Adrenal gland (tissue), 12 donors: ENCODE measurements around the gene NFKBIB. TPM values are rescaled to one million over a fixed set of nuclear protein-coding genes. Genes with fewer than 3 reads are reported as not detected.

Experiments
- DNase-seq, 7 donors: peaks; one replicate each; pipeline ENCODE4 v3.0.0-alpha.2; 2019 to 2020
- H3K27ac ChIP-seq, 5 donors: fragments of 200-600 bp; sonication (generic) in 4 of 5; 1 replicate in 3 of 5; 2 replicates in 2 of 5; pipeline versions ENCODE4 v1.5.1 to v1.8.0; 2016 to 2020; ENCODE audit warnings: mild to moderate bottlenecking in 1 of 5
- H3K27me3 ChIP-seq: fragments of 200-600 bp; 2 replicates; pipeline ENCODE4 v1.8.0; 2021
- H3K36me3 ChIP-seq, 2 donors: fragments of 200-600 bp; replicated peaks in 1 of 2; 1 replicate in 1 of 2; 2 replicates in 1 of 2; pipeline versions ENCODE4 v1.5.1 to v1.8.0; 2018 to 2022
- H3K4me1 ChIP-seq, 2 donors: fragments of 200-600 bp; replicated peaks in 1 of 2; 1 replicate in 1 of 2; 2 replicates in 1 of 2; pipeline versions ENCODE4 v1.5.1 to v1.8.0; 2018 to 2021
- H3K4me3 ChIP-seq, 4 donors: fragments of 200-600 bp; sonication (generic) in 3 of 4; one replicate each; pipeline ENCODE4 v1.5.1; 2016 to 2018
- H3K9me3 ChIP-seq, 3 donors: fragments of 200-600 bp; sonication (generic) in 1 of 3; replicated peaks in 1 of 3; 1 replicate in 2 of 3; 2 replicates in 1 of 3; pipeline versions ENCODE4 v1.5.1 to v1.8.0; 2016 to 2021
- CTCF ChIP-seq, 6 experiments: fragments of 450-650 bp in 4 of 6; fragments of 200-600 bp in 2 of 6; sonication (generic) in 1 of 6; IDR thresholded peaks; 1 replicate in 5 of 6; 2 replicates in 1 of 6; pipeline versions ENCODE4 v1.5.1 to v1.8.0; 2016 to 2021; ENCODE audit warnings: antibody characterized with exemption in 6 of 6, mild to moderate bottlenecking in 2 of 6, moderate library complexity in 1 of 6
- POLR2A ChIP-seq, 2 donors: fragments of 450-650 bp; IDR thresholded peaks; one replicate each; pipeline ENCODE4 v1.6.1; 2017; ENCODE audit warnings: antibody characterized with exemption in 2 of 2, mild to moderate bottlenecking in 2 of 2, moderate library complexity in 1 of 2
- WGBS, 4 donors: extraction: QIAGEN DNeasy Blood & Tissue Kit in 2 of 4; methylation state at CpG; one replicate each; pipeline versions ENCODE4 v1.1.5 to v1.1.7; 2013 to 2017; 5-methylcytosine and 5-hydroxymethylcytosine counted together
- intact Hi-C, 2 donors: fragments of 100-400 bp; cut with DNase I; formaldehyde crosslinking; loops; one replicate each; pipeline versions ENCODE4 v1.14.1 to v1.15.0; 2022 to 2023
- polyA plus RNA-seq, 3 donors: library from polyadenylated mRNA; stranded (reverse); fragments of 200-250 nt in 2 of 3; fragments of 350-450 nt in 1 of 3; fragmentation: Illumina TruSeq in 1 of 3; extraction: RNeasy Lipid Tissue Mini Kit (QIAGEN cat#74804) in 1 of 3; gene quantifications; one replicate each; pipeline ENCODE4 v1.2.3, GENCODE V29; 2013 to 2014
- total RNA-seq, 9 donors: library from RNA; depleted of rRNA in 4 of 9; stranded (reverse); fragments of >200 nt in 4 of 9; fragments of 120-200 nt in 1 of 9; fragmentation: NEBNext Ultra II Directional in 1 of 9; extraction: Animal tissue kit (Norgen Biotek cat#: 25700) in 1 of 9; gene quantifications; one replicate each; pipeline versions ENCODE4 v1.1.0 to v1.2.4, GENCODE V29; 2013 to 2023
- donor health status: healthy with polysubstance abuse.
- donor health status: Bipolar disorder and iron deficiency.
- donor health status: DM: yes; HTN: yes; CAD: no.
- donor health status: DM: no; HTN: no; CAD: no.
- donor health status: DM: no; HTN: no; CAD: no.
- donor health status: DM: yes; HTN: yes; CAD: no.

The NFKBIB gene
- total and polyA plus RNA-seq, 12 donors = 12.4 to 73.0 (median 31.7) TPM

- TF ChIP-seq POLR2A (IDR thresholded peaks at IDR 0.05) (no peak), CTCF (IDR thresholded peaks at IDR 0.05) (no peak)
- intact Hi-C loops = loop anchor here in 1 of 2 donors (10.0 kb wide), 1 partner anchor 177 kb away; the partner anchor contains the start of gene CAPN12
- no peaks in the 10 kb centered on the region for H3K9me3 ChIP-seq
- no peak overlapping the region for H3K27ac ChIP-seq
- H3K4me3 ChIP-seq = no peak overlapping the region
- H3K36me3 ChIP-seq = peaks cover 0 to 39% of the 10 kb centered on the region in 2 donors
- no peak for DNase-seq
- peaks cover 0 to 3% of the 10 kb centered on the region in 2 donors for H3K4me1 ChIP-seq
- WGBS, 4 donors = 85 to 96% (median 93%) methylated on average over 7 to 20 of the region's 20 CpGs
- H3K27me3 ChIP-seq = no peaks in the 10 kb centered on the region
These were observed 21.9 kb downstream of the NFKBIB start for GRCh38 chr19:38921420-38922274.

GRCh38 chr19:38922482-38922881 lies 22.7 kb downstream of the NFKBIB start:
- Histone ChIP-seq H3K4me1 (peaks cover 0 to 3% of the 10 kb centered on the region in 2 donors), H3K4me3 (no peak overlapping the region), H3K36me3 (peaks cover 0 to 39% of the 10 kb centered on the region in 2 donors), H3K27ac (no peak overlapping the region), H3K9me3 (no peaks in the 10 kb centered on the region), H3K27me3 (no peaks in the 10 kb centered on the region)
- TF ChIP-seq POLR2A (IDR thresholded peaks at IDR 0.05) = no peak
- TF ChIP-seq CTCF (IDR thresholded peaks at IDR 0.05) = no peak
- intact Hi-C loops = loop anchor here in 1 of 2 donors (10.0 kb wide), 1 partner anchor 178 kb away; the partner anchor contains the start of gene CAPN12
- WGBS, 4 donors = 90 to 96% (median 92%) methylated on average over 5 of the region's 5 CpGs
- no peak for DNase-seq

DNA sequence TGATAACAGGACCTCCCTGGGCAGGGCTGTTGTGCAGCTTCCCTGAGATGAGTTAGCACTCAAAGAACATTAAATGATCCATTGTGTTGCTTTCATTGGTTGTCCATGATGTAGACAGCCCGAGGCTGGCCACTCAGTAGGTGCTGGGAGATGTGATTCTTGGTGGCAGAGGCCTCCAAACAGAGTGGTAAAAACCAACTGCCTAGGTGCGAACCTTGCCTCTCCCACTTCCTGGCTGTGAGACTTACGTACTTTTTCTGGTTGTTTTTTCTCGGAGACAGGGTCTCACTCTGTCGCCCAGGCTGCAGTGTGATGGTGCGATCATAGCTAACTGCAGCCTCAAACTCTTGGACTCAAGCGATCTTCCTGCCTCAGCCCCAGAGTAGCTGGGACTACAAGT lies 24.6 kb downstream of the NFKBIB start:
- peaks cover 0 to 39% of the 10 kb centered on the region in 2 donors for H3K36me3 ChIP-seq
- intact Hi-C loops = loop anchor here in 1 of 2 donors (10.0 kb wide), 1 partner anchor 180 kb away; the partner anchor contains the start of gene CAPN12
- H3K4me1 ChIP-seq = peaks cover 0 to 2% of the 10 kb centered on the region in 2 donors
- H3K27ac ChIP-seq = no peak overlapping the region
- no peaks in the 10 kb centered on the region for H3K27me3 ChIP-seq
- TF ChIP-seq CTCF (IDR thresholded peaks at IDR 0.05) = no peak
- no peak for TF ChIP-seq POLR2A (IDR thresholded peaks at IDR 0.05)
- H3K4me3 ChIP-seq = no peak overlapping the region
- no peaks in the 10 kb centered on the region for H3K9me3 ChIP-seq
- no peak for DNase-seq
- WGBS, 4 donors = 93 to 96% (median 95%) methylated on average over 7 of the region's 7 CpGs

DNA sequence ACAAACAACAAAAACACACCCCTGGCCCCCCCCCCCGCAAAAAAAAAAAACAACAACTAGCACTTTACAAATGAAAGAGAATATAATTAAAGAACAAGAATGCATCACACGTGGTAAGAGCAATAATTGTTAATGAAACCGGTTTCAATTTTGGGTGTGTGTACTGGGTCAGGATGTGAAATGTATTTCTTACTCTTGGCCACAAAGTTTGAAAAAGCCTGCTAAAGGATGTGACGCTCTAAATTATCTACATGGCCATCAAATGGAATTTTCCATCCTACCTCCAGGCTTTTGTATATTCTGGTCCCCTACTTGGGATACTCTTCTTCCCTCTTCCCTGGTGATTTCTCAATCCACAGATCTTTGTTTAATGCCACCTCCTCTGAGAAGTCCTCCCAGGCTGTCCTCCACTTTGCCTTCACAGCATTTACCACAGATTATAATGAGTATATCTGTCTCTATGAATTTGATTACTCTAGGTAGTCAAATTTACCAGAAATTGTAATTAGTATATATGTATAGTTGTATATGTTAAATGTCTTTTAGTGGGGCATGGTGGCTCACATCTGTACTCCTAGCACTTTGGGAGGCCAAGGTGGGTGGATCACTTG lies 28.7 kb downstream of the NFKBIB start:
- H3K4me3 ChIP-seq = no peak overlapping the region
- H3K4me1 ChIP-seq = peaks cover 4 to 23% of the 10 kb centered on the region in 2 donors
- intact Hi-C loops = loop anchor here in 1 of 2 donors (10.0 kb wide), 1 partner anchor 184 kb away; the partner anchor contains the start of gene CAPN12
- peaks cover 0 to 38% of the 10 kb centered on the region in 2 donors for H3K36me3 ChIP-seq
- TF ChIP-seq CTCF (IDR thresholded peaks at IDR 0.05) = no peak
- no peak for TF ChIP-seq POLR2A (IDR thresholded peaks at IDR 0.05)
- H3K9me3 ChIP-seq = no peaks in the 10 kb centered on the region
- no peak for DNase-seq
- no peak overlapping the region for H3K27ac ChIP-seq
- no peaks in the 10 kb centered on the region for H3K27me3 ChIP-seq
- 79 to 86% (median 83%) methylated on average over 4 of the region's 4 CpGs for WGBS, 4 donors
